Caco-2 (cell line): ENCODE results near the gene MYBBP1A. TPM values are rescaled to one million over a fixed set of nuclear protein-coding genes. Genes with fewer than 3 reads are reported as not detected.
"Not testable (repeated sequence)": the region's sequence is repeated elsewhere in the genome, so short reads cannot be mapped to it uniquely, and the experiment has no call there.

Source experiments
- BruUV-seq: library from RNA; stranded (reverse); fragments of 400-500 nt; replicated peaks from 2 replicates; lab custom pipeline; 2021; lab: Mats Ljungman, UMichigan
- CTCF ChIA-PET: fragments of 300-600 bp; sonication (Branson Sonifier 250); formaldehyde crosslinking; loops from one replicate; lab custom pipeline; 2022; ENCODE audit warnings: antibody characterized with exemption; lab: Charles Lee
- POLR2A ChIA-PET: fragments of 300-600 bp; sonication (Branson Sonifier 250); formaldehyde crosslinking; loops from one replicate; lab custom pipeline; 2022; ENCODE audit warnings: antibody characterized with exemption; lab: Charles Lee
- DNase-seq, 2 experiments: peaks; one replicate each; pipeline versions ENCODE4 v3.0.0 to v3.0.0-alpha.2; 2020 to 2022
- H3K27me3 ChIP-seq: replicated peaks from 2 replicates; pipeline ENCODE4 v1.6.0; 2011; ENCODE audit warnings: low read length; ENCODE audit not compliant: control insufficient read depth, insufficient read depth
- H3K36me3 ChIP-seq: 2 replicates; pipeline ENCODE4 v1.5.1; 2011; ENCODE audit warnings: low read length; ENCODE audit not compliant: control insufficient read depth, insufficient read depth
- H3K4me1 ChIP-seq: fragments of 250-450 bp; sonication (Bioruptor Pico); 2 replicates; pipeline ENCODE4 v1.5.1; 2020; ENCODE audit warnings: mild to moderate bottlenecking
- H3K4me3 ChIP-seq: 2 replicates; pipeline ENCODE4 v1.5.1; 2011; ENCODE audit warnings: low read depth, mild to moderate bottlenecking, control low read depth, low read length
- H3K9me3 ChIP-seq: fragments of 250-450 bp; sonication (Bioruptor Pico); 2 replicates; pipeline ENCODE4 v1.5.1; 2020; ENCODE audit warnings: mild to moderate bottlenecking, moderate library complexity
- H3K27ac Mint-ChIP-seq: one replicate; pipeline ENCODE4 v1.8.0; 2022; ENCODE audit warnings: mixed read lengths; ENCODE audit not compliant: unreplicated experiment
- H3K27me3 Mint-ChIP-seq: one replicate; pipeline ENCODE4 v1.8.0; 2022; ENCODE audit warnings: mixed read lengths; ENCODE audit not compliant: insufficient read depth, unreplicated experiment
- H3K36me3 Mint-ChIP-seq: one replicate; pipeline ENCODE4 v1.8.0; 2022; ENCODE audit warnings: mild to moderate bottlenecking, mixed read lengths; ENCODE audit not compliant: insufficient read depth, unreplicated experiment
- H3K4me1 Mint-ChIP-seq: one replicate; pipeline ENCODE4 v1.8.0; 2022; ENCODE audit warnings: low read depth, mixed read lengths; ENCODE audit not compliant: unreplicated experiment
- H3K4me3 Mint-ChIP-seq: one replicate; pipeline ENCODE4 v1.8.0; 2022; ENCODE audit warnings: mild to moderate bottlenecking, moderate library complexity, mixed read lengths; ENCODE audit not compliant: unreplicated experiment
- H3K9me3 Mint-ChIP-seq: one replicate; pipeline ENCODE4 v1.8.0; 2022; ENCODE audit warnings: mixed read lengths; ENCODE audit not compliant: unreplicated experiment
- CTCF ChIP-seq, 2 experiments: fragments of 200-600 bp in 1 of 2; IDR thresholded peaks; 1 replicate in 1 of 2; 2 replicates in 1 of 2; pipeline versions ENCODE4 v1.5.1 to v1.8.0; 2011 to 2022; ENCODE audit warnings: antibody characterized with exemption in 1 of 2, control low read depth in 1 of 2, inconsistent platforms in 1 of 2, low read depth in 1 of 2, low read length in 1 of 2, mild to moderate bottlenecking in 1 of 2, moderate library complexity in 1 of 2; ENCODE audit not compliant: insufficient read depth in 1 of 2, severe bottlenecking in 1 of 2, unreplicated experiment in 1 of 2
- intact Hi-C: fragments of 100-400 bp; cut with micrococcal nuclease; formaldehyde crosslinking; loops from one replicate; pipeline ENCODE4 v1.10.0; 2022; ENCODE audit not compliant: unreplicated experiment
- total RNA-seq: library from RNA; stranded (reverse); gene quantifications from 2 replicates; pipeline ENCODE4 v1.2.3, GENCODE V29; 2022

The MYBBP1A gene
- total RNA-seq, 1 experiment from 2014 or later, result 44.5 TPM

- H3K27ac Mint-ChIP-seq, result no peak overlapping the region
- Histone ChIP-seq H3K4me3 (no peak overlapping the region), H3K36me3 (no peaks in the 10 kb centered on the region), H3K9me3 (no peaks in the 10 kb centered on the region), H3K27me3 (no peaks in the 10 kb centered on the region), H3K4me1 (peaks cover 9% of the 10 kb centered on the region)
- H3K4me3 Mint-ChIP-seq, result no peak overlapping the region
- no peaks in the 10 kb centered on the region for H3K9me3 Mint-ChIP-seq
- no peak for TF ChIP-seq CTCF (IDR thresholded peaks at IDR 0.05; ENCODE audit: insufficient read depth in 1 of 2, low read depth in 1 of 2, low read length in 1 of 2, severe bottlenecking in 1 of 2, unreplicated experiment in 1 of 2)
- intact Hi-C loops, result no loop called here
- H3K4me1 Mint-ChIP-seq, result peaks cover 12% of the 10 kb centered on the region
- CTCF ChIA-PET, result no interaction called here
- DNase-seq, result no peak
- H3K27me3 Mint-ChIP-seq, result no peaks in the 10 kb centered on the region
- BruUV-seq, result no TSS peak
- POLR2A ChIA-PET, result no interaction called here
- peaks cover 13% of the 10 kb centered on the region for H3K36me3 Mint-ChIP-seq
These were observed 26.9 kb upstream of the MYBBP1A start for GRCh38 chr17:4582101-4582501.

- no peaks in the 10 kb centered on the region for H3K27me3 Mint-ChIP-seq
- Histone ChIP-seq H3K4me1 (peaks cover 8% of the 10 kb centered on the region), H3K4me3 (no peak overlapping the region), H3K27me3 (no peaks in the 10 kb centered on the region), H3K36me3 (no peaks in the 10 kb centered on the region), H3K9me3 (no peaks in the 10 kb centered on the region)
- BruUV-seq, result no TSS peak
- CTCF ChIA-PET, result no interaction called here
- intact Hi-C loops, result no loop called here
- peaks cover 4% of the 10 kb centered on the region for H3K36me3 Mint-ChIP-seq
- no peak overlapping the region for H3K27ac Mint-ChIP-seq
- no peak for TF ChIP-seq CTCF (IDR thresholded peaks at IDR 0.05; ENCODE audit: insufficient read depth in 1 of 2, low read depth in 1 of 2, low read length in 1 of 2, severe bottlenecking in 1 of 2, unreplicated experiment in 1 of 2)
- H3K4me1 Mint-ChIP-seq, result no peaks in the 10 kb centered on the region
- no peak overlapping the region for H3K4me3 Mint-ChIP-seq
- H3K9me3 Mint-ChIP-seq, result no peaks in the 10 kb centered on the region
- DNase-seq, result no peak
- POLR2A ChIA-PET, result interaction anchor here (0.6 kb wide), 1 partner anchor 40 kb away, joined by 7 read pairs; no protein-coding TSS in a partner anchor
These were observed 25.1 kb upstream of the MYBBP1A start for GRCh38 chr17:4580291-4580690.

DNA sequence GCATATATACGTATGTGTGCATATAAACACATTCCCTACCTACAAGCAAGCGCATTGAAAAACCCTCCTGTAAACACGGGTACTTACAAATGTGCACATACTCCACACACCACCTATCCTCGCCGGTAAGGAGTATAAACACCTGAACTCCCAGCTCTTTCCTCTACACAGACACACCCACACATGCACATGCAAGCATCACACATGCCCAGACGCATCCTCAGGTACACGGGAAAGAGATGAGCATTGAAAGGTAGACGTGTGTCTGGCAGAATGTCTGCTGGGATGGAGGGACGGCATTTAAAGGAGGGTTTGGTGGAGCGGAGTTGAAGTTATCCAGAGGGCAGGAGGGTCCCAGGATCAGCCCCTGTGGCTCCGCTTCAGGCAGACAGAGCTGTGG, 24.5 kb upstream of the MYBBP1A start:
- H3K27ac Mint-ChIP-seq, result no peak overlapping the region
- no TSS peak for BruUV-seq
- Histone ChIP-seq H3K4me3 (no peak overlapping the region), H3K27me3 (no peaks in the 10 kb centered on the region), H3K36me3 (no peaks in the 10 kb centered on the region), H3K4me1 (peaks cover 8% of the 10 kb centered on the region), H3K9me3 (no peaks in the 10 kb centered on the region)
- ChIA-PET CTCF (no interaction called here), POLR2A (no interaction called here)
- no peak for TF ChIP-seq CTCF (IDR thresholded peaks at IDR 0.05; ENCODE audit: insufficient read depth in 1 of 2, low read depth in 1 of 2, low read length in 1 of 2, severe bottlenecking in 1 of 2, unreplicated experiment in 1 of 2)
- no peak for DNase-seq
- no peaks in the 10 kb centered on the region for H3K36me3 Mint-ChIP-seq
- H3K4me3 Mint-ChIP-seq, result no peak overlapping the region
- intact Hi-C loops, result no loop called here
- no peaks in the 10 kb centered on the region for H3K27me3 Mint-ChIP-seq
- no peaks in the 10 kb centered on the region for H3K4me1 Mint-ChIP-seq
- H3K9me3 Mint-ChIP-seq, result no peaks in the 10 kb centered on the region

GRCh38 chr17:4578349-4578748, 23.2 kb upstream of the MYBBP1A start:
- H3K4me3 Mint-ChIP-seq, POLR2A ChIA-PET, H3K9me3 Mint-ChIP-seq, CTCF ChIA-PET, intact Hi-C loops, BruUV-seq, DNase-seq, H3K36me3 Mint-ChIP-seq, H3K36me3 ChIP-seq, H3K27ac Mint-ChIP-seq, H3K4me1 Mint-ChIP-seq, H3K4me3 ChIP-seq, H3K27me3 Mint-ChIP-seq, H3K27me3 ChIP-seq, H3K9me3 ChIP-seq, H3K4me1 ChIP-seq: not testable (repeated sequence)
